ENCODE results near the gene KHK.
"Not testable (repeated sequence)": the region's sequence is repeated elsewhere in the genome, so short reads cannot be mapped to it uniquely, and the experiment has no call there.

Gene KHK

DNA sequence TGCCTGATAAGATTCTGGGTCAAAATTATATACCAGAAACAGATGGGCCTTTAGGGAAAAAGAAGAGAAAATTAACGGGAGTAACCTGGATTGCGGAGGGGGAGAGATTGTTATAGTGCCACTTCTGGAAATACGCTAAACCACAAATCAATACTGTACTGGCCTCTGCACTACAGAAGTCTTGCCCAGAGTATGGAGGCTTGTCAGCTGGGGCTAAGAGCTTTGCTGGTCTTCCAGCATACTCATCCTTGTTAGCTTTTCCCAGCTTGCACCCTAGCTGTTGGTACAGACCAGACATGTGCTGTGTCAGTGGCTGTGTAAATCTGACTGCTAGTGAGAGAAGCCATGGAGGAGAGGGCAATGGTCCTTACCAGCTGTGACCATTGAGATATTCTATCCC, 26.2 kb upstream of the KHK start:
- DNase-seq (ENCODE audit: low read depth), result no peak

GRCh38 chr2:27065128-27065527, 21.4 kb upstream of the KHK start:
- no peak for DNase-seq (ENCODE audit: low read depth)

- no peak for DNase-seq (ENCODE audit: low read depth)
Observed at GRCh38 chr2:27067385-27067784, 19.2 kb upstream of the KHK start.

- DNase-seq (ENCODE audit: low read depth), result no peak
Observed at GRCh38 chr2:27069436-27069835, 17.1 kb upstream of the KHK start.

DNA sequence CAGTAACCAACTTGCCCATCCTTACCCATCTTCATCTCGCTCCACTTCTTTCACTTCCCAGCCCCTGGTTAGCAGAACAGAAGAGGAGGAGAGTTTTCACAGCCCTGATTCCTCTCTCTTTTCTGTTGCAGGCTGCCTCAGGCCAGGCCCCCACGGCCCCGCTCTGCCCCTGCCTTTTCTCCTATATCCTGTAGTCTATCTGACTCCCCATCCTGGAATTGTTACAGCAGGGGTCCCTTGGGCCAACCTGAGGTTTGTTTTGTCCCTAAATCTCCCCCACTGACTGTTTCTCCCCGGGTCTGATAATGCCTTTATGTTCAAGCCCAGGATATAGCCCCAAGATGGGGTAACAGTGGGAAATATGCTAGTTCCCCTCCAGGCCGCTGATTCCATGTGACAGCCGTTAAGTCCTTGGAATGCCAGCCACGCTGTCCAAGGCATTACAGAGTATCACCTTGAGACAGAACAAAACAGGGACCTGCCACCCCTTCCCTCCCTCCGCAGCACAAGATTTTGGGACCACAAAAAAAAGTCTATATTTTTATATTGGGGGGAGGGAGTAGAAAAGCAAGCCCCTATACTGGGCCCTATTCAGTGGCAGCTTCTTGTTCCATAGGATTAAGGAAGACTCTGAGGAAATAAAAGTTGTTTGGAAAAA, 16.5 kb upstream of the KHK start:
- DNase-seq (ENCODE audit: low read depth), result no peak

- no peak for DNase-seq (ENCODE audit: low read depth)
Observed at GRCh38 chr2:27070653-27071276, 15.8 kb upstream of the KHK start.

GRCh38 chr2:27071277-27071989, 15.1 kb upstream of the KHK start, which contains the start of gene OST4:
OST4 (minus strand) TSS chr2:27071654.
- peak; percentile 92 for DNase-seq (ENCODE audit: low read depth)

- DNase-seq (ENCODE audit: low read depth), result no peak
Observed at GRCh38 chr2:27071990-27072830, 14.4 kb upstream of the KHK start.

DNA sequence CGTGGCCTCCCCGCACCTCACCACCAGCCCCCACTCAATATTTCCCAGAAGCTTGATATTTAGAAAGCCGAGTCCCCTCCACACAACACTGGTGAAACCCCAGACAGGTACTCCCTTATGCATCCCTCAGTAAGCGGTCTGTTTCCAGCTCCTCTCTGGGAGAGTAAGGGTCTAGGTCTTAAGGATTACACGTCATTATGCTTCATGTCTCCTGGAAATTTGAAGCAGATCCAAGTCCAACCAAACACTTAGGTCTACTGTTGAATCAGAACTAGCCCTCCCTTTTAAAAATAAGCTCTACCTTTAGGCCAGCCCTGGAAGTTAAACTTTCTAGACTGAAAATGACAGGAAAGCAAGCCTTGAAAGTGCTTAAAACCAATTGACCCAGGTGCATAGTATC, 13.7 kb upstream of the KHK start:
- DNase-seq (ENCODE audit: low read depth), result no peak

DNA sequence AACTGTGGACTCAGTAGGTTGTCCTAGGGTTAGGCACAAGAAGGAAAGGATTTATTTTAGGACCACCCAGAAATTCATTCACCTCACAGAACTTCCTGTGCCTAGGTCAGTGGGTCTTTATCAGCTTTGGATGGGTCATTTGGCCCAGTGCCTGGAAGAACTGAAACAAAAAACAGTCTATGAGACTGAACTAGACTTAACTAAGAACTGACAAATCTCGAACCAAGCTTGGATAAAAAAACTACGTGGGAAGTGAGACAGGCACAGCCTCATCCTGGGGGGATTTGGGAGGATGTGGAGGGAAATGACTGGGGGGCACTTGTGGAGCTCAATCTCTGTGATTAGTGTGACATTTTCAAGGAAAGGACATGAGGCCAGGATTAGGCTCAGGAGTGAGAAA, 12.8 kb upstream of the KHK start:
- DNase-seq (ENCODE audit: low read depth), result no peak

DNA sequence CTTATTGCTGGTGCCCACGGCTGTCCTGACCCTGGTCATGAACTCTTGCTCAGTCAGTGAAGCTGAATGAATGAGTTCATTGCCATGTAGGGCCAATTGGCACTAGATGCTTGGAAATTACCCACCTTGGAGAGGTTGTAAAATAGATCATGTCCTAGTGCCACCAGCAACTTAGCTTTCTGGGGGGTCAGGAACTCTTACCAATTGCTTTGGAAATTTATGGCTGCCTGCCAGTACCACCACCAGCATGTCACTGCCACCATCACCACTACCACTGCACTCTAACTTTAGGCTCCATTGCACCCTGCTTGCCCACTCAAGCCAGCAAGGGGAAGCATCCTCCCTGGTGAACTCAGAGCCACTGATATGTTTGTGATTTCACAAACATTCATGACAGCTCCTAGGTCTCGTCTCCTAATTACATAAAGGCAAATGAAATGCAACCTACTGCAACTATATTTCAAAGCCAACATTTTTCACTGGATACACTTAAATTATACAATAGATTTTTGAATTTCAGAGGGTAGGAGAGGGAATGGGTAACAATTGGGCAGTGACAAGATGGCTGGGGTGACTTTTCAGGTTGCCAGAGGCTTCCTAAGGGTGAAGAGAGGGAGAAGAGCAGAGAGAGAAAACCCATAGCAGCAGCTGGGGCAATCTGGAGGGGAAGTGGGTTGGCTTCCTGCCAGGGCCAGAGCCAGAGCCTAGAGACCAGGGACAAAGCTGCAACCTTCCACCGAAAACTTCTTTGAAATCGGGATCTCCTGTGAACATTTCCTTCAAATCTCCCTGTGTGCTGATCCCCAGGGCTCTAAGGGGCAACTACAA, 11.6 kb upstream of the KHK start:
- no peak for DNase-seq (ENCODE audit: low read depth)

DNA sequence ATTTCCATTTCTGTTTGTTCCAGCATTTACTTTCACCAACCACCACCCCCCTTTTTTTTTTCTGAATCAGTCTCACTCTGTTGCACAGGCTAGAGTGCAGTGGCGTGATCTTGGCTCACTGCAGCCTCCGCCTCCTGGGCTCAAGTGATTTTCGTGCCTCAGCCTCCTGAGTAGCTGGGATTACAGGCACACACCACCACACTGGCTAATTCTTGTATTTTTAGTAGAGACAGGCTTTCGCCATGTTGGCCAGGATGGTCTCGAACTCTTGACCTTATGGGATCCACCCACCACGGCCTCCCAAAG, 11.1 kb upstream of the KHK start:
- DNase-seq (ENCODE audit: low read depth), result not testable (repeated sequence)

DNA sequence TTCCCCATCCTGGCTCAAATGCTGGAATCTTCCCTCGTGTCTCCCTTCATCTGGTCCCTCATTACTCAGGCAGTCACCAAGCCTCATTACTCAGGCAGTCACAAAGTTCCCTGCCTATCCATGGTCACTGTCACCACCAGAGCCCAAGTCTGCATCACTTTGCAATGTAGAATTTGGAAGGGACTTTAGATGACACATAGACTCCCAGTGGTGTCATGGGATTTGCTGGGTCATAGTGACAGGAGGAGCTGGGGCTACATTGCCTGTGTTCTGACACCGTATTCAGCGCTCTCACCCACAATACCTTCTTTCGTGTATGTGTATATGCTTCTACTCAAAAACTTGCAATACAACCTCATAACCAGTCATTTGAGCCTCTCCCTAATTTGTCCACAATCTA, 10.2 kb upstream of the KHK start:
- no peak for DNase-seq (ENCODE audit: low read depth)

GRCh38 chr2:27077231-27077630, 9.3 kb upstream of the KHK start:
- DNase-seq (ENCODE audit: low read depth), result no peak

DNA sequence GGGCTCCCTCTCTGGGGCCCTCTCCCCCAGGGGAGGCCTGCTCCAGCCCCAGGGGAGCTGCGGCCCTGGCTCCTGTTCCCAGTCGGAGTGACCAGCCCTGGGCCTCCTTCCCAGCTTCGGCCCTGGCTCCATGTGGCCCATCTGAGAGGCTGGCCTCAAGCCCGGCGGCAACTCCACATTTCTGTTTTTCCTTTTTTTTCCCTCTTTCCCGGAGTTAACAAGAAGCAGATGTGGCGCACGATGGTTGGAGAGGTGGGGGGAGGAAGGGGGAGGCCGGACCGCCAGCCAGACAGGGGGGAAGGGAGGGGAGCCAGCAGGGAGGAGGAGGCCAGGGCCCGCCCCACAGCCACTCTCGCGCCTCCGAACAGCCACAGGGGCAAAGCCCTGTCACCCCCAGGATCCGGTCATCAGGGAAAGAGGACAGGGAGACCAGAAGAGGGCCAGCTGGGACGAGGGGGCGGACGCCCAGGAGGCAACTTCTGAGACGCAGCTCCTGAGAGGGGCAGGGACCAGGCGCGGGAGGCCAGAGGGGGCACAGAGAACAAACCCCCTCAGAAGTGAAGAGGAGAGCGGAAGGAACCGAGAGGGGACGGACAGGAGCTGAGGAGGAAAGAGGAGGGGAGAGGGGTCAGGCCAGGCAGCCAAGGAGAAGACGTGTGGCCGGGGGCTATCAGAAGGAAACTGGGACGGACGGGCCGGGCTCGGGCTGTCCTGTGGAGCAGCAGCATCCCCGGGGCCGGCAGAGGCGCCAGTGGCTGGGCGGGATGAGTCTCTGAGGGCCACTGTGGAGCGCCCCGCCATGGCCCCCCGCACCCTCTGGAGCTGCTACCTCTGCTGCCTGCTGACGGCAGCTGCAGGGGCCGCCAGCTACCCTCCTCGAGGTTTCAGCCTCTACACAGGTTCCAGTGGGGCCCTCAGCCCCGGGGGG, 8.0 kb upstream of the KHK start, which contains the start of gene EMILIN1:
TSS of gene EMILIN1 (plus strand) at position 349 of the 928 bp plus-strand sequence. CDS start at position 800, 451 bp downstream.
- DNase-seq (ENCODE audit: low read depth), result peak; percentile 76

DNA sequence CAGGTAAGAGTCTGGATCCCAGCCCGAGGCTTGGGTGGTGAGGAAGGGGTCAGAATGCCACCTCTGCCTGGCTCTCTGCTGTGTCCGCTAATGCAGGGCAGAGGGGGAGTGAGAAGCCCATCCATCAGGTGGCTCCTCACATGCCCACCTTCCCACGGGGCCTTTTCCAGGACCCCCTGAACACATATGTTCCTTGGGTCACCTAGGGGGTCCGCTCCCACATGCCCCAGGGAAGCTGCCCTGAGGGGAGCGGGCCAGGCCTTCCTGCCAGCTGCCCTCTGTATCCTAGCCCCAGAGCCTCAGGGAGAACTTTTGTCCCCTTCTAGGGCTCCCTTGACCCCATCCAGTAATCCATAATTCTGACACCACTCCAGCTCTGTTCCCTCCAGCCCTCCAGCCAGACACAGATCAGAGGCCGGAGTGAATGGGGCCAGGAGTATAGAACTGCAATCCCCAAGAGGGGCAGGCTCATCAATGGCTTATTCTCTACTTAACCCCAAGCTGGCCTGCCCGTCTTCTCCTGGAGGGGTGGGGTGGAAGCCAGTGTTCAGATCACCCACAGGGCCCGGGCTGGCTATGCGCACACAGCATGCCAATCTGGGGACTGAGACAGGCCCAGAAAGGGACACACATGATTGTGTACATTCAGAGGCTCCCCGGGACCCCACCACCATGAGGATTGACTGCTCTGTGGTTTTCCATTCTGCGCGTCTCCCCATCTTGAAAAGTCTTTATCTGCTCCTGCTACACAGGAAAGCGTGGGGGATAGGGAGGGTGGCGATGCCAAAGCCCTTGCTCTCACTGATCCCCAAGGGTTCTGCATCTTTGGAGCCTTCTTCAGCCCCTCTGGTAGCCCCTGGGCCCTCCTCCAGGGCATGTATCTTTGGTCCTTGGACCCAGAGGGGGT, 7.1 kb upstream of the KHK start:
- no peak for DNase-seq (ENCODE audit: low read depth)

DNA sequence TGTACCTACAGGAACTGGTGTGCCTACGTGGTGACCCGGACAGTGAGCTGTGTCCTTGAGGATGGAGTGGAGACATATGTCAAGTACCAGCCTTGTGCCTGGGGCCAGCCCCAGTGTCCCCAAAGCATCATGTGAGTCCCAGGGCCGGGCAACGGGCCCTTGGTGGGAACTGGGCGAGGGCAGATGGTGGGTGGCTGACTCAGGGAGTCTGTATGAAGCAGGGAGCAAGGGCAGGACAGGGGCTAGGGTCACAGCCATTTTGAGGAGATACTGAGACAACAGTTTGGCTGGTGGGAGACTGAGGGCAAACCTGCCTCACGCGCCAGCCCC, 6.5 kb upstream of the KHK start:
- DNase-seq (ENCODE audit: low read depth), result no peak

DNA sequence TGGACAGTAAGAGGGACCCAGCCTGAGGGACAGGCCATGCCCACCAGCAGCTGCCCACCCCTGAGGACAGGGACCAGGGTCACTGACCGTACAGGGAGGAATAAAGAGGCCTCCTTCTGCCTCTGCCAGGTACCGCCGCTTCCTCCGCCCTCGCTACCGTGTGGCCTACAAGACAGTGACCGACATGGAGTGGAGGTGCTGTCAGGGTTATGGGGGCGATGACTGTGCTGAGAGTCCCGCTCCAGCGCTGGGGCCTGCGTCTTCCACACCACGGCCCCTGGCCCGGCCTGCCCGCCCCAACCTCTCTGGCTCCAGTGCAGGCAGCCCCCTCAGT, 6.0 kb upstream of the KHK start:
- no peak for DNase-seq (ENCODE audit: low read depth)

DNA sequence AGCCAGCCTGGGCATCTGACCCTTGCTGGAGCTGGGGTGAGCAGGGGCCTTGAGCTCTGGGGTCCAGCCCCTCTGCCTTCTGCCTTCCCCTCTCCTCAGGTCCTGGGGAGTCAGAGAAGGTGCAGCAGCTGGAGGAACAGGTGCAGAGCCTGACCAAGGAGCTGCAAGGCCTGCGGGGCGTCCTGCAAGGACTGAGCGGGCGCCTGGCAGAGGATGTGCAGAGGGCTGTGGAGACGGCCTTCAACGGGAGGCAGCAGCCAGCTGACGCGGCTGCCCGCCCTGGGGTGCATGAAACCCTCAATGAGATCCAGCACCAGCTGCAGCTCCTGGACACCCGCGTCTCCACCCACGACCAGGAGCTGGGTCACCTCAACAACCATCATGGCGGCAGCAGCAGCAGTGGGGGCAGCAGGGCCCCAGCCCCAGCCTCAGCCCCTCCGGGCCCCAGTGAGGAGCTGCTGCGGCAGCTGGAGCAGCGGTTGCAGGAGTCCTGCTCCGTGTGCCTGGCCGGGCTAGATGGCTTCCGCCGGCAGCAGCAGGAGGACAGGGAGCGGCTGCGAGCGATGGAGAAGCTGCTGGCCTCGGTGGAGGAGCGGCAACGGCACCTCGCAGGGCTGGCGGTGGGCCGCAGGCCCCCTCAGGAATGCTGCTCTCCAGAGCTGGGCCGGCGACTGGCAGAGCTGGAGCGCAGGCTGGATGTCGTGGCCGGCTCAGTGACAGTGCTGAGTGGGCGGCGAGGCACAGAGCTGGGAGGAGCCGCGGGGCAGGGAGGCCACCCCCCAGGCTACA, 4.4 kb upstream of the KHK start:
- no peak for DNase-seq (ENCODE audit: low read depth)
